Stimulated activated CD4-positive, alpha-beta T cell treated with anti-CD3 and anti-CD28 coated beads, Interleukin-4, amount 100 ng/mL, for 24 hours (primary cell): ENCODE data around the gene UBAC2.
A peak's percentile ranks its signal among the peaks of the same experiment; 100 is the strongest.

ENCODE experiments used
- DNase-seq: peaks from one replicate; pipeline ENCODE4 v3.0.0-alpha.2; 2020

The UBAC2 gene, protein sequence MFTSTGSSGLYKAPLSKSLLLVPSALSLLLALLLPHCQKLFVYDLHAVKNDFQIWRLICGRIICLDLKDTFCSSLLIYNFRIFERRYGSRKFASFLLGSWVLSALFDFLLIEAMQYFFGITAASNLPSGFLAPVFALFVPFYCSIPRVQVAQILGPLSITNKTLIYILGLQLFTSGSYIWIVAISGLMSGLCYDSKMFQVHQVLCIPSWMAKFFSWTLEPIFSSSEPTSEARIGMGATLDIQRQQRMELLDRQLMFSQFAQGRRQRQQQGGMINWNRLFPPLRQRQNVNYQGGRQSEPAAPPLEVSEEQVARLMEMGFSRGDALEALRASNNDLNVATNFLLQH

GRCh38 chr13:99200432-99201167, at the start of gene UBAC2:
UBAC2 (plus strand) TSS chr13:99200854; CDS start chr13:99200909, 55 bp downstream.
- peak; percentile 95 for DNase-seq

- peak; percentile 24 for DNase-seq
Observed at GRCh38 chr13:99151516-99151915, 49.1 kb upstream of the UBAC2 start.

DNA sequence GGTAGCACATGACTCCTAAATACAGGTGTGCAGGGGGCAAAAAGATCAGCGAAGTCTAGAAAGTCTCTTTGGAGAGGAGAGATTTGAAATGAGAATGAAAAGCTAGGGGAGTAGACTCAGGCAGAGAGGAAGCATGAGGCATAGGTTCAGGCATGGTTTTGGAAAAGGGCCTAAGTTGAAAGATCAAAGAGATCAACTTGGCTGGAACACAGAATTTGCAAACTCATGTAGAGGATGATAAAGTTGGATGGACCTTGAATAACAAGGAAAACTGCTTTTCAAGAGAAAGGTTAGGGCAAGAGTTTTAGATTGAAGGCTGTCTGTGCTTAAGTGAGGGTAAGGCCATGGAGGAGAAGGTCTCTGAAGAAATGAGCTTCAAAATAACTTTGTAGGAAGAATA, 47.4 kb upstream of the UBAC2 start:
- no peak for DNase-seq

DNA sequence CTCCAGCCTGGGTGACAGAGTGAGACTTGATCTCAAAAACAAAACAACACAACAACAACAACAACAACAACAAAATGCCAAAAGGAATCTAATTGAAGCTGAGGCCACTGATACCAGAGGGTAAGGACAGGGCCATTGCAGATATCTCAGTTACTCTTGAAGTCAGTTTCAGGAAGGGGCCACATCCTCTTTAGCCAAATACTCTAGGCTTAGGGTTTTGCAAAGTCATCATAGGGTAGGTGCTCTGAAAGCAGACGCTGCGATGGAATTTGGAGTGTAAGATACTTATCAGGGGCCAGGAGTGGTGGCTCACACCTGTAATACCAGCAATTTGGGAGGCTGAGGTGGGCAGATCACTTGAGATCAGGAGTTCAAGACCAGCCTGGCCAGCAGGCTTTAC, 46.6 kb upstream of the UBAC2 start:
- DNase-seq: no peak

- no peak for DNase-seq
Observed at GRCh38 chr13:99155821-99156220, 44.8 kb upstream of the UBAC2 start.

GRCh38 chr13:99157046-99157445, 43.6 kb upstream of the UBAC2 start:
- DNase-seq: no peak

DNA sequence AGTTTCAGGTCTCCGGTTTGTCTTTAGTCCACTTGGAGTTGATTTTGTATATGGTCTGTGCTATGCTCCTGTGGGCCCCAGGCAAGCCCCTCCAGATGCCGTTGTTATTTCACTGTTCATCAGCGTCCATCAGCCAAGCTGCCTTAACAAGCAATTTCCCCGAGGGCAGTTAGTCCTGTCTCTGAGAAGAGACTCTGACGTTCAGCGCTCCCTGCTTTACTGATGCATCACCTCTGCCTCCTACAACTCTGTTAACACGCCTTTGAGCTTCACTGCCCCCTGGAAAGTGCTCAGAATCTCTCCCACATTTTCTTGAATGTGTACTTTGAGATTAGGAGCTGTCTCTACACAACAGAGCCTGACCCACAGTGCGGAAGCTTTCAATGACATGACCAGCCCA, 41.8 kb upstream of the UBAC2 start:
- DNase-seq: no peak

DNA sequence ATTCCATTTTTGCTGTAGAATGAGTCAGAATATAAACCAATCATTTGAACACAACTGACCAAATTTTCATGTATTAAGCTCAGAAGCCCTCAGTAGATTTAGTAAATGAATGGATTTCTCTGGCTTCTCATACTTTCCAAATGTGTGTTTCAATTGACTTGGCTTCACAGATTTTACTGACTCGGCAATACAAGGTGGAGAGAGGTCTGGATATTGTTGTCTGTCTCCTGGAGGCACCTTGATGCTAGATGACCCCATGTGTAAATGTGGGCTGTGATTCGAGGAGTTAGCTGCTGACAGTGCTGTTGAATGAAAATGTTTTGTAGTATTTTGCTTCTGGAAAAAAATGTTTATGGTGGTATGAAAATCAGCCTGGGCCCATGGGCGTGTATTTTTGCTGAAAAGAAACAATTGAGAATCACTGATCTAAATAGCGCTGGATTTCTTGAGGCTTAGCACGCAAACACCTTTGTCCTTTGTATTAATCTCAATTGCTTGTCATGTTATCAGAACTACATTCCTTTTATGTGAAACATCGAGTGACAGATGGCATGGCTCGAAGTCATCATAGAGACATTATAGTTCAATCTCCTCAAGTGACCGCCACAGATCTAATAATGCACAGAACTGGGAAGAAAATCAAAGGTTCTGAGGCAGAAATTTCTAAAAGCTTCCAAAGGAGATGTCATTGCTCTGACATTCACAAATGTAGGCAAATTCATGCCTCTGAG, 41.2 kb upstream of the UBAC2 start:
- no peak for DNase-seq

DNA sequence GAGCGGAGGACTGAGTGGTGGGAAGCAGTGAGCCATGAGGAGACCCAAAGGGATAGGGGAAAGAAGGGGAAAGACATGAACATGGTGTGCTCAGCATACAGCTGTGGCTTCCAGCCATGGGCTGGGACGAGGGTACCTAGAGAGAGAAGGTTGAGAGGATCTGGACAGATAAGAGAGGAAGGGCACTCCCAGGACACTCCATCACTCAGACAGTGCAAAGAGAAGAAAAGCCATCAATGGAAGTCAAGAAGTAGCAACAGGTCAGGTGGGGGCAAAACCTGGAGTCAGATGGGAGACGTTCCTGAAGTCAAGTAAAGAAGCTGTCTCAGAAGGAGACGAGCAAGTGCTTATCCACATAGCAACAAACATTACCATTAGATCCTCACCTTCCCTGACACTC, 40.2 kb upstream of the UBAC2 start:
- no peak for DNase-seq

GRCh38 chr13:99161512-99161911, 39.1 kb upstream of the UBAC2 start:
- DNase-seq: no peak

DNA sequence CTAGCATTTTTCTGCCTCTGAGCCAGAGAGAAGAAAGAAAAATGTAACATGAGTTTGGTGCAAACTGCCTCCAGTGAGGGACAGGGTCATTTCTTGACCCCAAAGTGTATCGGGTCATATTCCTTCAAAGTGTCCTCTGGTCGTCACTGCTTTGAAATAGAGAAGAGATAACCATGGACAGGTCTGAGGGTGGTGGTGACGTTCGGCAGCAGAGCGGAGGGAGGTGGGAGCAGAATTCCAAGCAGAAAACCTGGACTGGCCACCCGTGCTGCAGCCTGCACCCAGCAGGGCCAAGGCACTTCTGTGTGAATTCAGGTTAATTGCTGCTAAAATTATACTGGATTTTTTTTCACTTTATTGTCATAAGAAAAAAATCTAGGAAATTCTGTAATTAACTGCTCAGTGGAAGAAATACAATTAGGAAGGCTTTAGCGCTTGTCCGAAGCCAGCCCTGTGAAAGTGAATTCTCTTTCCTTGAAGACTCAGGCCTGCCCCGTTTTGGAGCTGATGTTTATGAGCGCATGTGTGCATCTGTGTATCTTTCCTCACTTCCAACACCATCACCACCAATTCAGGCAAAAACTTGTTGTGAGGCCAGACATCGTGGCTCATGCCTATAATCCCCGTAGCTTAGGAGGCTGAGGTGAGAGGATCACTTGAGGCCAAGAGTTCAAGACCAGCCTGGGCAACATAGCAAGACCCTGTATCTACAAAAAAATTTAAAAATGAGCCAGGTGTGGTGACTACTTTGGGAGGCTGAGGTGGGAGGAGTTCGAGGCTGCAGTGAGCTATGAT, 37.9 kb upstream of the UBAC2 start:
- no peak for DNase-seq

DNA sequence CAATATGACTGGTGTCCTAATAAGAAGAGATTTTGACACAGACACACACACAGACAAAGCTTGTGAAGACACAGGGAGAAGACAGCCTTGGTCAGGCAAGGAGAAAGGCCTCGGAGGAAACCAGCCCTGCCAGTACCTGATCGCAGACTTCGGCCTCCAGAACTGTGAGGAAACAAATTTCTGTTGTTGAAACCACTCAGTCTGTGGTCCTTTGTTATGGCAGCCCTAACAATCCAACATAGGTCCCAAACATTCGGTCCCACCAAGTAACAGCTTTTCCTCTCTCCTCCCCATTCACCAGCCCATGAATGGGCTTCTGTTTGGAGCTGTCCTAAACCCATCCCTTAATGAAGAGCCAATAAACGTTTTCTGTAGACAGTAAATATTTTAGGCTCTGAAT, 36.4 kb upstream of the UBAC2 start:
- DNase-seq: no peak

GRCh38 chr13:99165753-99166587, 34.7 kb upstream of the UBAC2 start:
- no peak for DNase-seq

DNA sequence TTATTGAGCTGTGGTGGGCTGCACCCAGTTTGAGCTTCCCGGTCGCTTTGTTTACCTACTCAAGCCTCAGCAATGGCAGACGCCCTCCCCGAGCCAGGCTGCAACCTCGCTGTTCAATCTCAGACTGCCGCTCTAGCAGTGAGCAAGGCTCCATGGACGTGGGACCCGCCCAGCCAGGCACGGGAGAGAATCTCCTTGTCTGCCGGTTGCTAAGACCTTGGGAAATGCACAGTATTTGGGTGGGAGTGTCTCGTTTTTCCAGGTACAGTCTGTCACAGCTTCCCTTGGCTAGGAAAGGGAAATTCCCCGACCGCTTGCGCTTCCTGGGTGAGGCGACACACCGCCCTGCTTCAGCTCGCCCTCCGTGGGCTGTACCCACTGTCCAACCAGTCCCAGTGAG, 27.7 kb upstream of the UBAC2 start:
- no peak for DNase-seq

GRCh38 chr13:99173606-99174005, 27.0 kb upstream of the UBAC2 start:
- DNase-seq: no peak

DNA sequence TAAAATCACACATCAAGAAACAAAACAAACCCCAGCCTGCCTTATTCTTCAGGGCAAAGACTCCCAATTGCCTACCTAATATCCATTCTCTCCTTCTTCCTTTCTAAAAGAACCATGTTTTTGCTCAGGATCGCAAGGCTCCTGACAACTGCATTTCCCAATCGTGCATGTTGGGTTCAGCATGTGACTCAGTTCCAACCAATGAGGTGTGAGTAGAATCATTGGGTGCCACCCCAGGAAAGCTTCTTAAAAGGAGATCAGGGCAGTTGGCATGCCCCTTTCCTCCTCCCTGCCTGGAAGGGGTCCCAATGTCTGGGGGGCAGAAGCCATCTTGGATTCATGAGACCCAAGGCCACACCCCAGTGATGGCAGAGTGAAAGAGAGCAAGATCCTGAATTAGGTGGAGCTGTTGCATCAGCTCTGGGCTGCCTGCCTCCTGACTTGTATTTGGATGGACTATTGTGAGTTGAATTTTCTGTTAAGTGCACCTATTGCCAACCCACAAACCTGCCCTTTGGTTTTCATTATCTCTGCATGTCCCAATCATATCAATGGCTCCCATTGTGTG, 26.0 kb upstream of the UBAC2 start:
- no peak for DNase-seq

GRCh38 chr13:99176309-99177276, 24.1 kb upstream of the UBAC2 start:
- DNase-seq: peak; percentile 80

DNA sequence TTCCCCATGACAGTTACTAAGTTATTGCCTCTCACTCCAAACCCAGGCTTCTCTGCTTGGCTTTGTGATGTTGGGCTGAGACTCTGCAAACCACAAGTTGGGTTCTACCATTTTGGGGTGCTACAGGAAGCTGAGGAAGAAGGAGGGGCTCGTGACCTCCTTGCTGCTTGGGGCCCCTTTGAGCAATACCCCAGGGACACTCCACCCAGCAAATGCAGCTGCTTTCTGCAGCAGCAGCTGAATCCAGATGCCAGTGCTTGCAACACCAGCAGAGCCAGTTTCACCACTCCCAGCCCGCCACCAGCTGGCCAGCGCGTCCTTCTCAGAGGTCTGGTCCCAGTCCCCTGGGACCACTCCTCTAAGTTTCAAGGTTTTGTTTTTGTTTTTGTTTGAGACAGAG, 22.0 kb upstream of the UBAC2 start:
- DNase-seq: no peak

- DNase-seq: no peak
Observed at GRCh38 chr13:99179460-99179859, 21.2 kb upstream of the UBAC2 start.

- DNase-seq: no peak
Observed at GRCh38 chr13:99182439-99182838, 18.2 kb upstream of the UBAC2 start.
